SK-N-SH (cell line): ENCODE data around the gene AKR1C3.

Experiments
- CTCF ChIP-seq: fragments of 200-600 bp; sonication (generic); IDR thresholded peaks from 2 replicates; pipeline ENCODE4 v1.6.1; 2017; ENCODE audit warnings: antibody characterized with exemption, mild to moderate bottlenecking, moderate library complexity
- EP300 ChIP-seq, 2 experiments: IDR thresholded peaks; 2 replicates each; pipeline versions ENCODE4 v1.4.0 to v1.6.1; 2012; ENCODE audit warnings: borderline replicate concordance in 1 of 2, low read depth in 1 of 2, low read length in 1 of 2
- GABPA ChIP-seq: IDR thresholded peaks from 2 replicates; pipeline ENCODE4 v1.4.0; 2012; ENCODE audit warnings: low read depth, mild to moderate bottlenecking
- GATA2 ChIP-seq: sonication (generic); formaldehyde crosslinking; IDR thresholded peaks from 2 replicates; pipeline ENCODE4 v1.5.0; 2020; ENCODE audit warnings: mild to moderate bottlenecking, missing genetic modification reagents
- PBX3 ChIP-seq: IDR thresholded peaks from 2 replicates; pipeline ENCODE4; 2012
- RXRA ChIP-seq: IDR thresholded peaks from 2 replicates; pipeline ENCODE4 v1.4.0; 2012; ENCODE audit warnings: low read depth, mild to moderate bottlenecking, borderline replicate concordance
- SMC3 ChIP-seq: IDR thresholded peaks from 2 replicates; pipeline ENCODE4 v1.6.1; 2012; ENCODE audit warnings: low read depth, low read length, improper control_type of control experiment
- ZBTB33 ChIP-seq: IDR thresholded peaks from 2 replicates; pipeline ENCODE4 v1.4.0; 2012; ENCODE audit warnings: low read depth, borderline replicate concordance

- TF ChIP-seq ZBTB33 (no peak), CTCF (no peak), SMC3 (no peak), RXRA (no peak), EP300 (IDR thresholded peaks at IDR 0.05; ENCODE audit: borderline replicate concordance in 1 of 2, low read depth in 1 of 2, low read length in 1 of 2) (no peak), GABPA (no peak), GATA2 (CRISPR knock-in tag) (no peak), PBX3 (no peak)
Measured at GRCh38 chr10:5106553-5106952, 12.3 kb downstream of the AKR1C3 start.
